BE2C (cell line): ENCODE measurements around the gene LRMDA.

Experiments
- DNase-seq: peaks from one replicate; pipeline ENCODE4 v3.0.0-alpha.2; 2020
- H3K27me3 ChIP-seq: fragments of 250-450 bp; sonication (Bioruptor Pico); 2 replicates; pipeline ENCODE4 v1.5.1; 2020; ENCODE audit warnings: mild to moderate bottlenecking
- H3K36me3 ChIP-seq: fragments of 250-450 bp; sonication (Bioruptor Pico); 2 replicates; pipeline ENCODE4 v1.5.1; 2020; ENCODE audit warnings: mild to moderate bottlenecking
- H3K4me1 ChIP-seq: fragments of 250-450 bp; sonication (Bioruptor Pico); 2 replicates; pipeline ENCODE4 v1.5.1; 2020
- H3K4me3 ChIP-seq: 2 replicates; pipeline ENCODE4 v1.5.1; 2011; ENCODE audit warnings: low read depth, low read length
- H3K9me3 ChIP-seq: fragments of 250-450 bp; sonication (Bioruptor Pico); 2 replicates; pipeline ENCODE4 v1.5.1; 2020
- CTCF ChIP-seq: IDR thresholded peaks from 2 replicates; pipeline ENCODE4 v1.5.1; 2012; ENCODE audit warnings: mild to moderate bottlenecking, low read depth, low read length

LRMDA gene

GRCh38 chr10:76161301-76161582, 729.8 kb downstream of the LRMDA start:
- Histone ChIP-seq H3K4me1 (no peaks in the 10 kb centered on the region), H3K36me3 (no peaks in the 10 kb centered on the region), H3K27me3 (no peaks in the 10 kb centered on the region), H3K4me3 (no peak overlapping the region), H3K9me3 (no peaks in the 10 kb centered on the region; the same call in 1 of the 2 replicates)
- DNase-seq: no peak
- TF ChIP-seq CTCF: no peak

DNA sequence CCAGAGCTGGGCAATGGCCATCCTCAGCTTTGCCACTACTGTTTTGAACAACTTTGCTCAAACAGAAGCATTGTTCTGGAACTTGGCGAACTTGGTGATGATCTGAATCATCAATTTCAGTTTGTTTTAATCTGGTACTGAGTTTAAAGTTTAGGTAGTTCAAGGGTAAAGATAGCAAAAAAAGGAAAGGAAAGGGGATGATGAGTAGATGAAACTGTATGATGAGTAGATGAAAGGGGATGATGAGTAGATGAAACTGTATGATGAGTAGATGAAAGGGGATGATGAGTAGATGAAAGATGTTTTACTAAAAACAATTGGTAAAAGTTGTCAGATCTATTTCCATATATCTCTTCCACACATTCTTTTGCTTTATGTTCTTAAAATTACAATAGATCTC, 737.0 kb downstream of the LRMDA start:
- Histone ChIP-seq H3K27me3 (no peaks in the 10 kb centered on the region), H3K9me3 (no peaks in the 10 kb centered on the region; the same call in 1 of the 2 replicates), H3K36me3 (no peaks in the 10 kb centered on the region), H3K4me3 (no peak overlapping the region), H3K4me1 (no peaks in the 10 kb centered on the region)
- no peak for TF ChIP-seq CTCF
- no peak for DNase-seq

GRCh38 chr10:76169246-76169645, 737.8 kb downstream of the LRMDA start:
- Histone ChIP-seq H3K4me3 (no peak overlapping the region), H3K27me3 (no peaks in the 10 kb centered on the region), H3K9me3 (no peaks in the 10 kb centered on the region; the same call in 1 of the 2 replicates), H3K36me3 (no peaks in the 10 kb centered on the region), H3K4me1 (no peaks in the 10 kb centered on the region)
- no peak for DNase-seq
- no peak for TF ChIP-seq CTCF

GRCh38 chr10:76172020-76172419, 740.6 kb downstream of the LRMDA start:
- no peak overlapping the region for H3K4me3 ChIP-seq
- no peak for TF ChIP-seq CTCF
- H3K27me3 ChIP-seq: no peaks in the 10 kb centered on the region
- H3K4me1 ChIP-seq: no peaks in the 10 kb centered on the region; the same call in 1 of the 2 replicates
- H3K36me3 ChIP-seq: no peaks in the 10 kb centered on the region
- no peak for DNase-seq
- no peaks in the 10 kb centered on the region for H3K9me3 ChIP-seq

DNA sequence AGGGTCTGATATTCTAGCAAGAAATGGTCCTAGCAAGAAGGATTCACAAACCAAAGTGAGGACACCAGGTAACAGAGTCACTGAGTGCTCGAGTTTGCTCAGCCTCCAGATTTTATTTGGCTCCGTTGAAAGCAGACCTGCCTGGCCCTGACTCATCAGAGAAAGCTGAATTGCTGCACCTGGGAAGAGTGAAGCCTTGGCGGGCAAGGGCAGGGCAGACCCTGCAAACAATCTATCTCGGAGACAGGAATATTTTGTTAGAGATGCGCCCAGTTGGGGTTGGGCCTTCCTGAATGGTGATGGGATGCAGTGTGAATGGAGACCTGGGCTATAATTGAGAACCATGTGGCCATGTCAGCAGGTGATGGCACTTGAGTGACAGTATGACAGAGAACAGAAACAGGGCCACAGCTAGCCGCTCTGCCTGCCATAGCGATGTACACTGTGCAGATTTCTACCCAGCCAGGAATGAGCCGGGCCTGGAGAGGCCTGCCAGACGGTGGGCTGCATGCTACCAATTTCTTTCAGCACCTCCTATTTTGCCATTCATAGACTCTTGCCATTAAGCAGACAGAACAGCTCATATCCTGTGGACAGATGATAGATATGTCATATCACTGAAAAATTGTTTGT, 744.2 kb downstream of the LRMDA start:
- no peak overlapping the region for H3K4me3 ChIP-seq
- no peak for TF ChIP-seq CTCF
- peak; percentile 28 for DNase-seq
- H3K4me1 ChIP-seq: no peaks in the 10 kb centered on the region; the same call in 1 of the 2 replicates
- no peaks in the 10 kb centered on the region for H3K9me3 ChIP-seq
- no peaks in the 10 kb centered on the region for H3K36me3 ChIP-seq
- H3K27me3 ChIP-seq: no peaks in the 10 kb centered on the region

- Histone ChIP-seq H3K27me3 (no peaks in the 10 kb centered on the region), H3K4me1 (no peaks in the 10 kb centered on the region; the same call in 1 of the 2 replicates), H3K9me3 (no peaks in the 10 kb centered on the region), H3K36me3 (no peaks in the 10 kb centered on the region), H3K4me3 (no peak overlapping the region)
- TF ChIP-seq CTCF: no peak
- no peak for DNase-seq
These were observed 744.7 kb downstream of the LRMDA start for GRCh38 chr10:76176166-76176550.
